Parathyroid adenoma (tissue), 2 donors: Measurements from ENCODE around the gene SEMA7A.
"Not testable (repeated sequence)": the region's sequence is repeated elsewhere in the genome, so short reads cannot be mapped to it uniquely, and the experiment has no call there.

Experiments
- H2AFZ ChIP-seq: fragments of 300-600 bp; sonication (generic); one replicate; pipeline ENCODE4 v1.7.0; 2017; ENCODE audit warnings: antibody characterized with exemption, mild to moderate bottlenecking
- H3K27ac ChIP-seq: fragments of 300-600 bp; sonication (generic); one replicate; pipeline ENCODE4 v1.7.0; 2017
- H3K27me3 ChIP-seq: fragments of 300-600 bp; sonication (generic); one replicate; pipeline ENCODE4 v1.7.0; 2017; ENCODE audit warnings: low read length; ENCODE audit not compliant: control insufficient read depth, insufficient read depth
- H3K36me3 ChIP-seq: fragments of 300-600 bp; sonication (generic); one replicate; pipeline ENCODE4 v1.7.0; 2017; ENCODE audit warnings: low read length; ENCODE audit not compliant: control insufficient read depth, insufficient read depth
- H3K4me1 ChIP-seq: fragments of 300-600 bp; sonication (generic); one replicate; pipeline ENCODE4 v1.7.0; 2017; ENCODE audit warnings: control low read depth
- H3K4me2 ChIP-seq: fragments of 300-600 bp; sonication (generic); one replicate; pipeline ENCODE4 v1.7.0; 2017; ENCODE audit warnings: low read length
- H3K4me3 ChIP-seq: fragments of 300-600 bp; sonication (generic); one replicate; pipeline ENCODE4 v1.7.0; 2017; ENCODE audit warnings: low read depth, low read length
- H3K79me2 ChIP-seq: fragments of 300-600 bp; sonication (generic); one replicate; pipeline ENCODE4 v1.7.0; 2017; ENCODE audit warnings: control low read depth
- H3K9ac ChIP-seq: fragments of 300-600 bp; sonication (generic); one replicate; pipeline ENCODE4 v1.7.0; 2017; ENCODE audit warnings: mild to moderate bottlenecking
- H3K9me3 ChIP-seq: fragments of 300-600 bp; sonication (generic); one replicate; pipeline ENCODE4 v1.7.0; 2017; ENCODE audit warnings: low read length; ENCODE audit not compliant: control insufficient read depth
- TF ChIP-seq, protein P1 (sequence below): fragments of 300-600 bp; sonication (generic); IDR thresholded peaks from one replicate; pipeline ENCODE4 v1.7.0; 2017; ENCODE audit warnings: antibody characterized with exemption, mild to moderate bottlenecking
- donor health status: primary hyperparathyroidism.

The SEMA7A gene, protein sequence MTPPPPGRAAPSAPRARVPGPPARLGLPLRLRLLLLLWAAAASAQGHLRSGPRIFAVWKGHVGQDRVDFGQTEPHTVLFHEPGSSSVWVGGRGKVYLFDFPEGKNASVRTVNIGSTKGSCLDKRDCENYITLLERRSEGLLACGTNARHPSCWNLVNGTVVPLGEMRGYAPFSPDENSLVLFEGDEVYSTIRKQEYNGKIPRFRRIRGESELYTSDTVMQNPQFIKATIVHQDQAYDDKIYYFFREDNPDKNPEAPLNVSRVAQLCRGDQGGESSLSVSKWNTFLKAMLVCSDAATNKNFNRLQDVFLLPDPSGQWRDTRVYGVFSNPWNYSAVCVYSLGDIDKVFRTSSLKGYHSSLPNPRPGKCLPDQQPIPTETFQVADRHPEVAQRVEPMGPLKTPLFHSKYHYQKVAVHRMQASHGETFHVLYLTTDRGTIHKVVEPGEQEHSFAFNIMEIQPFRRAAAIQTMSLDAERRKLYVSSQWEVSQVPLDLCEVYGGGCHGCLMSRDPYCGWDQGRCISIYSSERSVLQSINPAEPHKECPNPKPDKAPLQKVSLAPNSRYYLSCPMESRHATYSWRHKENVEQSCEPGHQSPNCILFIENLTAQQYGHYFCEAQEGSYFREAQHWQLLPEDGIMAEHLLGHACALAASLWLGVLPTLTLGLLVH

DNA sequence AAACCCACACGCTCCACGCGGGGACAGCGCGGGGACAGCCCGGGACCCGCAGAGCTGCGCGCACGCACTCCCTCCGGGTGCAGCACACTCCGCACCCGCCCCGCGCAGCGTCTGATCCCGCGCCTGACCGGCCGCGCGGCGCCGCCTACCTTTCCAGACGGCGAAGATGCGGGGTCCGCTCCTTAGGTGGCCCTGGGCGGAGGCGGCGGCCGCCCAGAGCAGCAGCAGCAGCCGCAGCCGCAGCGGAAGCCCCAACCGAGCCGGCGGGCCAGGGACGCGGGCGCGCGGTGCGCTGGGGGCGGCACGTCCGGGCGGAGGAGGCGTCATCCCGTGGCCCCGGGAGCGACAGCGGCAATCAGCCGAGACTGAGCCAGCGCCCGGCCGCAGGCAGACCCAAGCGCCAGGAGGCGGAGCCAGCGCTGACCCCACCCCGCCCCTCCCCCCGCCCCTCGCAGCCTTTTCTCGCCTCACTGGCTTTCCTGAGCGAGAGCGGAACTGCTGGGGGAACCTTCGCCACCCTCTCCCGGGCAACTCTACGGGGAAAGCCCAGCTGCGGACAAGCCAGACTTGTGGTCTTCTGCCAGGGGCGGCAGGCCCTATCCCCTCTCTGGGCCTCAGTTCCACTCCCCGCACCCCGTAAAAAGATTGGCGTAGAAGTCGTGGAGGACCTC, at the start of gene SEMA7A:
Gene SEMA7A, minus strand, starts transcription at position 367 of the 671 bp plus-strand sequence. Its CDS starts 40 bp downstream, at position 327.
- Histone ChIP-seq H3K36me3 (no peaks in the 10 kb centered on the region), H3K27ac (peak within 1 kb of the TSS; percentile 89), H3K9ac (peak within 1 kb of the TSS; percentile 46), H3K4me2 (peak within 1 kb of the TSS; percentile 87), H3K9me3 (no peaks in the 10 kb centered on the region), H2AFZ (peak within 1 kb of the TSS; percentile 68), H3K4me1 (peaks cover 21% of the 10 kb centered on the region), H3K79me2 (peaks cover 3% of the 10 kb centered on the region), H3K4me3 (peak within 1 kb of the TSS; percentile 49), H3K27me3 (no peaks in the 10 kb centered on the region)
- TF ChIP-seq, protein P1, sequence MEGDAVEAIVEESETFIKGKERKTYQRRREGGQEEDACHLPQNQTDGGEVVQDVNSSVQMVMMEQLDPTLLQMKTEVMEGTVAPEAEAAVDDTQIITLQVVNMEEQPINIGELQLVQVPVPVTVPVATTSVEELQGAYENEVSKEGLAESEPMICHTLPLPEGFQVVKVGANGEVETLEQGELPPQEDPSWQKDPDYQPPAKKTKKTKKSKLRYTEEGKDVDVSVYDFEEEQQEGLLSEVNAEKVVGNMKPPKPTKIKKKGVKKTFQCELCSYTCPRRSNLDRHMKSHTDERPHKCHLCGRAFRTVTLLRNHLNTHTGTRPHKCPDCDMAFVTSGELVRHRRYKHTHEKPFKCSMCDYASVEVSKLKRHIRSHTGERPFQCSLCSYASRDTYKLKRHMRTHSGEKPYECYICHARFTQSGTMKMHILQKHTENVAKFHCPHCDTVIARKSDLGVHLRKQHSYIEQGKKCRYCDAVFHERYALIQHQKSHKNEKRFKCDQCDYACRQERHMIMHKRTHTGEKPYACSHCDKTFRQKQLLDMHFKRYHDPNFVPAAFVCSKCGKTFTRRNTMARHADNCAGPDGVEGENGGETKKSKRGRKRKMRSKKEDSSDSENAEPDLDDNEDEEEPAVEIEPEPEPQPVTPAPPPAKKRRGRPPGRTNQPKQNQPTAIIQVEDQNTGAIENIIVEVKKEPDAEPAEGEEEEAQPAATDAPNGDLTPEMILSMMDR, result no peak

DNA sequence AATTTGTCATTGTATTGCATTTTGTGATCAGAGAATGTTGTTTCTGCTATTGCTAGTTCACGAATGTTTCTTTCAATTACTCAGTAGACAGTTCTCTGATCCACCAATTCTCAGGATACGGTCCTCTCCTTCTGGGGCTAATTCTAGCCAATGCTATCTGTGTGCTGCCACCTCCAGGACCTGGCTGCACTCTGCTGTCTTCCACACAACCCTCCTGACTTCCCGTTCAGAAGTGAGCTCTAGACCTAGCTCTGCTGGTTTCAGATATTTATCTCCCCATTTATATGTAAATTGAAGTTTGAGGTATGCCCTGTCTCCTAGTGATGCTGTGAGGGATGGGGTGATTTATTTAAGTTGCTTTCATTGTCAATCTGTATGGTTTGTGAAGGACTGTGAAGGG, 48.9 kb upstream of the SEMA7A start:
- Histone ChIP-seq H3K27me3 (no peaks in the 10 kb centered on the region), H3K27ac (no peak overlapping the region), H3K9ac (no peak overlapping the region), H3K9me3 (no peaks in the 10 kb centered on the region), H2AFZ (no peak overlapping the region), H3K4me3 (no peak overlapping the region), H3K4me2 (no peak overlapping the region), H3K79me2 (no peaks in the 10 kb centered on the region), H3K4me1 (no peaks in the 10 kb centered on the region), H3K36me3 (no peaks in the 10 kb centered on the region)
- TF ChIP-seq, protein P1, result no peak

DNA sequence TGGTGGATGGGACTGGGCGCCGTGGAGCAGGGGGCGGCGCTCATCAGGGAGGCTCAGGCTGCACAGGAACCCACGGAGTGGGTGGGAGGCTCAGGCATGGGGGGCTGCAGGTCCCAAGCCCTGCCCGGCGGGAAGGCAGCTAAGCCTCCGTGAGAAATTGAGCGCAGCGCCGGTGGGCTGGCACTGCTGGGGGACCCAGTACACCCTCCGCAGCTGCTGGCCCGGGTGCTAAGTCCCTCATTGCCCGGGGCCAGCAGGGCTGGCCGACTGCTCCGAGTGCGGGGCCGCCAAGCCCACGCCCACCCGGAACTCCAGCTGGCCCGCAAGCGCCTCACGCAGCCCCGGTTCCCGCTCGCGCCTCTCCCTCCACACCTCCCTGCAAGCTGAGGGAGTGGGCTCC, 46.6 kb upstream of the SEMA7A start:
- not testable (repeated sequence) for H3K79me2 ChIP-seq, H3K27ac ChIP-seq, H3K36me3 ChIP-seq, H3K9me3 ChIP-seq, H3K4me1 ChIP-seq, H3K9ac ChIP-seq, H3K27me3 ChIP-seq, H3K4me2 ChIP-seq, H3K4me3 ChIP-seq, H2AFZ ChIP-seq

DNA sequence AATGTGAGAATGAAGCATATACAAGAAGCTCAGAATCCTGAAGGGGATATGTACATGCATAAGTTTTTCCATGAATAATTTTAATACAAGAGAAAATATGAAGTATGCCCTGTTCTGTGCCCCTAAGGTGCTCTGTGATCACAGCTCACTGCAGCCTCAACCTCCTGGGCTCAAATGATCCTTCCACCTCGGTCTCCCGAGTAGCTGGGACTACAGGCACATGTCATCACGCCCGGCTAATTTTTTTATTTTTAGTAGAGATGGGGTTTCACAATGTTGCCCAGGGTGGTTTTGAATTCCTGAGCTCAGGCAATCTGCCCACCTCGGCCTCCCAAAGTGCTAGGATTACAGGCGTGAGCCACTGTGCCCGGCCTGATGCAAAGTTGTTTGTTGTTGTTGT, 37.9 kb upstream of the SEMA7A start:
- H3K4me1 ChIP-seq, H3K27me3 ChIP-seq, H3K79me2 ChIP-seq, H3K9ac ChIP-seq, H3K4me2 ChIP-seq, H2AFZ ChIP-seq, H3K36me3 ChIP-seq, H3K9me3 ChIP-seq, H3K4me3 ChIP-seq, H3K27ac ChIP-seq: not testable (repeated sequence)

DNA sequence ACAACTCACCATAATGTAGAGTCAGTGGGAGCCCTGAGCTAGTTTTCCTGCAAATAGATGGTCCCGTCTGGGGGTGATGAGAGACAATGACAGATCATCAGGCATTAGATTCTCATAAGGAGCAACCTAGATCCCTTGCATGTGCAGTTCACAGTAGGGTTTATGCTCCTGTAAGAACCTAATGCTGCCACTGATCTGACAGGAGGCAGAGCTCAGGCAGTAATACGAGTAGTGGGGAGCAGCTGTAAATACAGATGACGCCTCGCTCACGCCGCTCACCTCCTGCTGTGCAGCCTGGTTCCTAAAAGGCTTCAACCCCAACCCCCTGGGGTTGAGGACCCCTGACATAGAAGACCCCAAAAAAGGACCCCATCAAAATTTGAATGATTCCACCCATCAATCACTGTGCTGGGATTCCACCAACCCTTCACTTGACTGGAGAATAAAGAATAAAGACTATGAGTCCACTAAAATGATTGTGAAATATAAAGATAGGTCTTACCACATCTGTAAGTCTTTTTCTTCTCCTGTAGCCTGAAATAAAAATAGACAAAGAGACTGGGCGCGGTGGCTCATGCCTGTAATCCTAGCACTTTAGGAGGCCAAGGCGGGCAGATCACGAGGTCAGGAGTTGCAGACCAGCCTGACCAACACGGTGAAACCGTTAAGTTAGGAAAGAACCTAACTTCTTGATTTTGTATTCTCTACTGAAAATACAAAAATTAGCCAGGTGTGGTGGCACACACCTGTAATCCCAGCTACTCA, 37.1 kb upstream of the SEMA7A start:
- Histone ChIP-seq H3K9ac (no peak overlapping the region), H3K4me1 (no peaks in the 10 kb centered on the region), H3K4me3 (no peak overlapping the region)

More for the DNA sequence above, 37.1 kb upstream of the SEMA7A start:
- Histone ChIP-seq H3K79me2 (no peaks in the 10 kb centered on the region), H3K36me3 (no peaks in the 10 kb centered on the region), H3K4me2 (no peak overlapping the region), H3K27me3 (no peaks in the 10 kb centered on the region), H3K27ac (no peak overlapping the region), H3K9me3 (no peaks in the 10 kb centered on the region), H2AFZ (no peak overlapping the region)
- TF ChIP-seq, protein P1, result no peak
